Panc1 (cell line): ENCODE results near the gene ALK. TPM values are rescaled to one million over a fixed set of nuclear protein-coding genes. Genes with fewer than 3 reads are reported as not detected.

Source experiments
- ATAC-seq: fragments of 200-7000 bp; cut with Tn5 transposase; 2 replicates; pipeline ENCODE4 v1.9.1; 2020; ENCODE audit warnings: mild to moderate bottlenecking, moderate library complexity
- BruUV-seq: library from RNA; stranded (reverse); fragments of 400-500 nt; replicated peaks from 2 replicates; lab custom pipeline; 2021; lab: Mats Ljungman, UMichigan
- CTCF ChIA-PET: fragments of 300-600 bp; sonication (Branson Sonifier 250); formaldehyde crosslinking; loops from one replicate; lab custom pipeline; 2022; ENCODE audit warnings: antibody characterized with exemption; lab: Charles Lee
- POLR2A ChIA-PET: fragments of 300-600 bp; sonication (Branson Sonifier 250); formaldehyde crosslinking; loops from one replicate; lab custom pipeline; 2022; ENCODE audit warnings: antibody characterized with exemption; lab: Charles Lee
- DNase-seq: peaks from one replicate; pipeline ENCODE4 v3.0.0-alpha.2; 2010; ENCODE audit warnings: low read depth, low spot score
- H3K27ac ChIP-seq: 2 replicates; pipeline ENCODE4 v1.5.1; 2011; ENCODE audit warnings: mild to moderate bottlenecking, low read length, inconsistent platforms
- H3K27me3 ChIP-seq: fragments of 200-500 bp; sonication (Bioruptor generic); 2 replicates; pipeline ENCODE4 v1.6.0; 2014; ENCODE audit warnings: low read length, inconsistent platforms; ENCODE audit not compliant: control insufficient read depth, insufficient read depth
- H3K36me3 ChIP-seq: fragments of 200-500 bp; sonication (Bioruptor generic); 2 replicates; pipeline ENCODE4 v1.5.1; 2014; ENCODE audit warnings: inconsistent platforms, mild to moderate bottlenecking, low read length, moderate library complexity; ENCODE audit not compliant: control insufficient read depth, insufficient read depth
- H3K4me1 ChIP-seq: 2 replicates; pipeline ENCODE4 v1.5.1; 2011; ENCODE audit warnings: inconsistent platforms, mild to moderate bottlenecking, low read length, moderate library complexity; ENCODE audit not compliant: control insufficient read depth, insufficient read depth
- H3K4me3 ChIP-seq, 2 experiments: 2 replicates each; pipeline ENCODE4 v1.5.1; 2011 to 2012; ENCODE audit warnings: low read depth in 2 of 2, low read length in 2 of 2, mild to moderate bottlenecking in 2 of 2, inconsistent platforms in 1 of 2, moderate library complexity in 1 of 2
- H3K9me3 ChIP-seq: fragments of 200-500 bp; sonication (Bioruptor generic); 2 replicates; pipeline ENCODE4 v1.5.1; 2014; ENCODE audit warnings: low read depth, mild to moderate bottlenecking, inconsistent platforms, low read length, moderate library complexity; ENCODE audit not compliant: control insufficient read depth, insufficient read depth
- CTCF ChIP-seq: fragments of 450-650 bp; IDR thresholded peaks from 2 replicates; pipeline ENCODE4 v1.5.1; 2017; ENCODE audit warnings: mild to moderate bottlenecking
- POLR2AphosphoS5 ChIP-seq: IDR thresholded peaks from 2 replicates; pipeline ENCODE4 v1.6.1; 2012; ENCODE audit warnings: mild to moderate bottlenecking, low read depth, low read length, moderate library complexity
- SIN3A ChIP-seq: IDR thresholded peaks from 2 replicates; pipeline ENCODE4 v1.6.1; 2012; ENCODE audit warnings: low read depth, mild to moderate bottlenecking, low read length, moderate library complexity, borderline replicate concordance; ENCODE audit not compliant: insufficient read depth
- TCF7L2 ChIP-seq: IDR thresholded peaks from 2 replicates; pipeline ENCODE4 v1.6.1; 2011; ENCODE audit warnings: mild to moderate bottlenecking, low read depth, low read length, inconsistent platforms
- in situ Hi-C: cut with HindIII; loops from 2 replicates; pipeline ENCODE4 v1.10.0; 2016; ENCODE audit warnings: low sequenced_read_pairs, low pct_unique_long_range_greater_than_20kb
- intact Hi-C: fragments of 100-400 bp; cut with micrococcal nuclease; formaldehyde crosslinking; loops from one replicate; pipeline ENCODE4 v1.10.0; 2022; ENCODE audit not compliant: unreplicated experiment
- total RNA-seq: library from RNA; stranded (reverse); gene quantifications from one replicate; pipeline ENCODE4 v1.2.1, GENCODE V29; 2021; ENCODE audit not compliant: unreplicated experiment
- TF ChIP-seq, protein P1 (sequence below), 2 experiments: IDR thresholded peaks; 2 replicates each; pipeline ENCODE4 v1.6.1; 2011 to 2012; ENCODE audit warnings: low read depth in 2 of 2, control low read depth in 1 of 2, low read length in 1 of 2, mild to moderate bottlenecking in 1 of 2, moderate library complexity in 1 of 2; ENCODE audit not compliant: insufficient read depth in 1 of 2

Gene ALK
- total RNA-seq, 1 experiment from 2014 or later: not detected

GRCh38 chr2:29496198-29496597, 425.2 kb downstream of the ALK start:
- CTCF ChIA-PET: no interaction called here

DNA sequence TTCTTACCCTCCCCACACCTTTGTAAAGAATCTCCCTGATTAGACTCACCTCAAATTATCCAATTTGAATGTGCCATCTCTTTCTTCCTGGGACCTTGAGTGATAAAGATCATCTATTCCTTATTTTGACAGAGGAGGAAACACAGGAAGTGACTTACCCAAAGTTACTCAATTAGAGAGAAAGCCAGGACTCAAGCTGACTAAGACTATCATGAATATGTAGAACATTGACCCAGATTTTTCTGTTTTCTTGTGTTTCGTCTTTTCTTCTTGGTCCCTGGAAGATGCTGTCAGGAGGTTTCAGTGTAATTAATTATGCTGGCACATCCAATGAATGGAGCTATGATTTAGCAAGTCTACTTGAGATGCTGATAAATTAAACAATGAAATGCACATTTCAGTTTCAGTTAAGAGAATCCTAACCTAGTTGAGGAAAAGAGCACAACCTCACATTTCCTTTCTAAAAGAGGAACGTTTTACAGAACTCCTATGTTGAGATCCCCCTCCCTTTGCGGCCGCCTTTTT, 425.8 kb downstream of the ALK start:
- Histone ChIP-seq H3K27ac (no peak overlapping the region), H3K27me3 (no peaks in the 10 kb centered on the region), H3K9me3 (no peaks in the 10 kb centered on the region), H3K4me1 (no peaks in the 10 kb centered on the region), H3K36me3 (no peaks in the 10 kb centered on the region), H3K4me3 (no peak overlapping the region)
- TF ChIP-seq TCF7L2 (no peak), CTCF (no peak), POLR2AphosphoS5 (no peak), SIN3A (no peak)
- TF ChIP-seq, protein P1, sequence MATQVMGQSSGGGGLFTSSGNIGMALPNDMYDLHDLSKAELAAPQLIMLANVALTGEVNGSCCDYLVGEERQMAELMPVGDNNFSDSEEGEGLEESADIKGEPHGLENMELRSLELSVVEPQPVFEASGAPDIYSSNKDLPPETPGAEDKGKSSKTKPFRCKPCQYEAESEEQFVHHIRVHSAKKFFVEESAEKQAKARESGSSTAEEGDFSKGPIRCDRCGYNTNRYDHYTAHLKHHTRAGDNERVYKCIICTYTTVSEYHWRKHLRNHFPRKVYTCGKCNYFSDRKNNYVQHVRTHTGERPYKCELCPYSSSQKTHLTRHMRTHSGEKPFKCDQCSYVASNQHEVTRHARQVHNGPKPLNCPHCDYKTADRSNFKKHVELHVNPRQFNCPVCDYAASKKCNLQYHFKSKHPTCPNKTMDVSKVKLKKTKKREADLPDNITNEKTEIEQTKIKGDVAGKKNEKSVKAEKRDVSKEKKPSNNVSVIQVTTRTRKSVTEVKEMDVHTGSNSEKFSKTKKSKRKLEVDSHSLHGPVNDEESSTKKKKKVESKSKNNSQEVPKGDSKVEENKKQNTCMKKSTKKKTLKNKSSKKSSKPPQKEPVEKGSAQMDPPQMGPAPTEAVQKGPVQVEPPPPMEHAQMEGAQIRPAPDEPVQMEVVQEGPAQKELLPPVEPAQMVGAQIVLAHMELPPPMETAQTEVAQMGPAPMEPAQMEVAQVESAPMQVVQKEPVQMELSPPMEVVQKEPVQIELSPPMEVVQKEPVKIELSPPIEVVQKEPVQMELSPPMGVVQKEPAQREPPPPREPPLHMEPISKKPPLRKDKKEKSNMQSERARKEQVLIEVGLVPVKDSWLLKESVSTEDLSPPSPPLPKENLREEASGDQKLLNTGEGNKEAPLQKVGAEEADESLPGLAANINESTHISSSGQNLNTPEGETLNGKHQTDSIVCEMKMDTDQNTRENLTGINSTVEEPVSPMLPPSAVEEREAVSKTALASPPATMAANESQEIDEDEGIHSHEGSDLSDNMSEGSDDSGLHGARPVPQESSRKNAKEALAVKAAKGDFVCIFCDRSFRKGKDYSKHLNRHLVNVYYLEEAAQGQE (IDR thresholded peaks at IDR 0.05; ENCODE audit: insufficient read depth in 1 of 2, low read depth in 2 of 2, low read length in 1 of 2): no peak
- POLR2A ChIA-PET: no interaction called here
- intact Hi-C loops (no loop called here), in situ Hi-C loops (no loop called here)
- CTCF ChIA-PET: no interaction called here
- no peak for DNase-seq
- no TSS peak for BruUV-seq
- no peak for ATAC-seq

More at GRCh38 chr2:29496198-29496597, 425.2 kb downstream of the ALK start:
- ATAC-seq: no peak
- in situ Hi-C loops: no loop called here
- POLR2A ChIA-PET: no interaction called here
- BruUV-seq: no TSS peak
- Histone ChIP-seq H3K27me3 (no peaks in the 10 kb centered on the region), H3K36me3 (no peaks in the 10 kb centered on the region), H3K9me3 (no peaks in the 10 kb centered on the region), H3K4me1 (no peaks in the 10 kb centered on the region), H3K27ac (no peak overlapping the region), H3K4me3 (no peak overlapping the region)
- intact Hi-C loops: no loop called here
- no peak for DNase-seq
- TF ChIP-seq CTCF: no peak
- no peak for TF ChIP-seq POLR2AphosphoS5
- no peak for TF ChIP-seq SIN3A
